Raji (cell line): ENCODE data around the gene LAMB1.

Experiments used
- POLR2A ChIP-seq: IDR thresholded peaks from 2 replicates; pipeline ENCODE4 v1.6.1; 2011; ENCODE audit warnings: low read depth, low read length, control low read depth; ENCODE audit not compliant: insufficient read depth

LAMB1 gene

GRCh38 chr7:108008240-108008639 lies 5.3 kb upstream of the LAMB1 start:
- TF ChIP-seq POLR2A: no peak

GRCh38 chr7:108007762-108008161 lies 4.8 kb upstream of the LAMB1 start:
- TF ChIP-seq POLR2A: no peak

GRCh38 chr7:108007261-108007660 lies 4.3 kb upstream of the LAMB1 start:
- TF ChIP-seq POLR2A: no peak

- TF ChIP-seq POLR2A: no peak
Measured at GRCh38 chr7:108004220-108005142, 1.5 kb upstream of the LAMB1 start.

- no peak for TF ChIP-seq POLR2A
Measured at GRCh38 chr7:108003599-108003935, 606 bp upstream of the LAMB1 start.

GRCh38 chr7:108001764-108002725 lies 916 bp downstream of the LAMB1 start:
- no peak for TF ChIP-seq POLR2A

GRCh38 chr7:108000875-108001763 lies 1.8 kb downstream of the LAMB1 start:
- no peak for TF ChIP-seq POLR2A

- TF ChIP-seq POLR2A: no peak
Measured at GRCh38 chr7:107999779-108000560, 3.0 kb downstream of the LAMB1 start.

- TF ChIP-seq POLR2A: no peak
Measured at GRCh38 chr7:107998660-107999480, 4.1 kb downstream of the LAMB1 start.

- no peak for TF ChIP-seq POLR2A
Measured at GRCh38 chr7:107998150-107998549, 4.8 kb downstream of the LAMB1 start.

- TF ChIP-seq POLR2A: no peak
Measured at GRCh38 chr7:107996072-107996882, 6.7 kb downstream of the LAMB1 start.
